ENCODE measurements around the gene HELT. TPM values are rescaled to one million over a fixed set of nuclear protein-coding genes. Genes with fewer than 3 reads are reported as not detected.

HELT gene
- total and polyA plus RNA-seq, 4 donors = 0.09 to 2.5 (median 0.53) TPM; not detected in 1

DNA sequence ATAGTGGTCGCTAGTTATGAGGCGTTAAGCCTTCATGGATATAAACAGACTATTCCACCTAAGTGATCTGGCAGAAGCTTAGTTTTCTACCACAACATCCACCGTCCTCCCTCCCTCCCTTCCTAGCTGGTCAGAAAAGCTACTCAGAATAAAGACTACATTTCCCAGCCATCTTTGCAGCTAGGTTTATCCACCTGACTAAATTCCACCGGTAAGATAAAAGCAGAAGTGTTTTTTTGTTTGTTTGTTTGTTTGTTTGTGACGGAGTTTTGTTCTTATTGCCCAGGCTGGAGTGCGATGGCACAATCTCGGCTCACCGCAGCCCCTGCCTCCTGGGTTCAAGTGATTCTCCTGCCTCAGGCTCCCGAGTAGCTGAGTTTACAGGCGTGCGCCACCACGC, 44.3 kb downstream of the HELT start:
- no peak for DNase-seq
- Histone ChIP-seq H3K9ac (ENCODE audit: insufficient read depth in 1 of 2, low read length in 2 of 2) (no peak overlapping the region), H3K27me3 (ENCODE audit: control insufficient read depth in 3 of 3, insufficient read depth in 3 of 3, low read length in 2 of 3) (no peaks in the 10 kb centered on the region), H3K9me3 (ENCODE audit: control insufficient read depth in 4 of 4, insufficient read depth in 3 of 4, low read length in 3 of 4) (peaks cover 0 to 3% (median 0%) of the 10 kb centered on the region in 4 donors), H3K27ac (ENCODE audit: low read depth in 1 of 2, low read length in 1 of 2) (no peak overlapping the region), H3K36me3 (ENCODE audit: control insufficient read depth in 4 of 4, insufficient read depth in 4 of 4, low read length in 4 of 4) (no peaks in the 10 kb centered on the region), H3K4me1 (ENCODE audit: control insufficient read depth in 5 of 5, insufficient read depth in 5 of 5, low read length in 5 of 5) (no peaks in the 10 kb centered on the region), H3K4me3 (no peak overlapping the region)
- WGBS, 2 donors = 88 to 91% methylated on average over 12 of the region's 12 CpGs
- no peak for ATAC-seq (ENCODE audit: insufficient read depth, low FRiP score)
- no peak for TF ChIP-seq CTCF (IDR thresholded peaks at IDR 0.05; ENCODE audit: control extremely low read depth, extremely low read depth)

GRCh38 chr4:185066179-185066578, 47.9 kb downstream of the HELT start:
- DNase-seq = no peak
- ATAC-seq (ENCODE audit: insufficient read depth, low FRiP score) = no peak
- H3K4me3 ChIP-seq = no peak overlapping the region
- H3K4me1 ChIP-seq (ENCODE audit: control insufficient read depth in 5 of 5, insufficient read depth in 5 of 5, low read length in 5 of 5) = peaks cover 0 to 6% (median 0%) of the 10 kb centered on the region in 5 donors
- no peaks in the 10 kb centered on the region for H3K27me3 ChIP-seq (ENCODE audit: control insufficient read depth in 3 of 3, insufficient read depth in 3 of 3, low read length in 2 of 3)
- no peak overlapping the region for H3K9ac ChIP-seq (ENCODE audit: insufficient read depth in 1 of 2, low read length in 2 of 2)
- no peak for TF ChIP-seq CTCF (IDR thresholded peaks at IDR 0.05; ENCODE audit: control extremely low read depth, extremely low read depth)
- H3K27ac ChIP-seq (ENCODE audit: low read depth in 1 of 2, low read length in 1 of 2) = no peak overlapping the region
- H3K36me3 ChIP-seq (ENCODE audit: control insufficient read depth in 4 of 4, insufficient read depth in 4 of 4, low read length in 4 of 4) = no peaks in the 10 kb centered on the region
- 83 to 90% methylated on average over 5 of the region's 5 CpGs for WGBS, 2 donors
- H3K9me3 ChIP-seq (ENCODE audit: control insufficient read depth in 4 of 4, insufficient read depth in 3 of 4, low read length in 3 of 4) = peaks cover 0 to 3% (median 0%) of the 10 kb centered on the region in 4 donors

- DNase-seq = no peak
- Histone ChIP-seq H3K9me3 (ENCODE audit: control insufficient read depth in 4 of 4, insufficient read depth in 3 of 4, low read length in 3 of 4) (no peaks in the 10 kb centered on the region), H3K36me3 (ENCODE audit: control insufficient read depth in 4 of 4, insufficient read depth in 4 of 4, low read length in 4 of 4) (no peaks in the 10 kb centered on the region), H3K9ac (ENCODE audit: insufficient read depth in 1 of 2, low read length in 2 of 2) (no peak overlapping the region), H3K27me3 (ENCODE audit: control insufficient read depth in 3 of 3, insufficient read depth in 3 of 3, low read length in 2 of 3) (no peaks in the 10 kb centered on the region), H3K4me3 (no peak overlapping the region), H3K27ac (ENCODE audit: low read depth in 1 of 2, low read length in 1 of 2) (no peak overlapping the region), H3K4me1 (ENCODE audit: control insufficient read depth in 5 of 5, insufficient read depth in 5 of 5, low read length in 5 of 5) (peaks cover 0 to 6% (median 0%) of the 10 kb centered on the region in 5 donors)
- no peak for ATAC-seq (ENCODE audit: insufficient read depth, low FRiP score)
- TF ChIP-seq CTCF (IDR thresholded peaks at IDR 0.05; ENCODE audit: control extremely low read depth, extremely low read depth) = no peak
- 78 to 89% methylated on average over 3 of the region's 3 CpGs for WGBS, 2 donors
Observed at GRCh38 chr4:185068837-185069236, 50.5 kb downstream of the HELT start.

Other genes with a start within 250 kb of the HELT start
- 100 to 1,000 TPM in 1 of 2 donors, 10 to 100 TPM in 1; 89.5 to 242 TPM for gene ACSL1, start 192.5 kb upstream of the HELT start, total RNA-seq
- 100 to 1,000 TPM; 134 to 731 TPM for gene ACSL1, start 192.5 kb upstream of the HELT start, polyA plus RNA-seq
- 10 to 100 TPM; 18.3 to 52.2 TPM for gene SLC25A4, start 124.8 kb downstream of the HELT start, total RNA-seq
- gene SLC25A4, start 124.8 kb downstream of the HELT start, polyA plus RNA-seq = 10 to 100 TPM; 29.8 to 31.7 TPM
- gene CFAP97, start 185.5 kb downstream of the HELT start, total RNA-seq = 10 to 100 TPM; 32.5 to 39.2 TPM
- 10 to 100 TPM in 1 of 2 donors, 1 to 10 TPM in 1; 5.4 to 11.4 TPM for gene CFAP97, start 185.5 kb downstream of the HELT start, polyA plus RNA-seq
- gene SNX25, start 191.1 kb downstream of the HELT start, total RNA-seq = 10 to 100 TPM; 56.0 to 95.4 TPM
- 10 to 100 TPM; 16.8 to 42.7 TPM for gene SNX25, start 191.1 kb downstream of the HELT start, polyA plus RNA-seq